Breast epithelium (tissue), 4 donors: ENCODE data around the gene C2orf68. TPM values are rescaled to one million over a fixed set of nuclear protein-coding genes. Genes with fewer than 3 reads are reported as not detected.
"Not testable (repeated sequence)": the region's sequence is repeated elsewhere in the genome, so short reads cannot be mapped to it uniquely, and the experiment has no call there.

Experiments
- DNase-seq, 2 donors: peaks; one replicate each; pipeline ENCODE4 v3.0.0-alpha.2; 2019; ENCODE audit warnings: low spot score in 2 of 2
- H3K27ac ChIP-seq, 2 donors: fragments of 200-600 bp; sonication (generic) in 1 of 2; one replicate each; pipeline ENCODE4 v1.5.1; 2016 to 2019; ENCODE audit warnings: mild to moderate bottlenecking in 1 of 2
- H3K27me3 ChIP-seq, 2 donors: fragments of 200-600 bp; sonication (generic) in 1 of 2; one replicate each; pipeline versions ENCODE4 v1.5.1 to v1.6.0; 2017 to 2019; ENCODE audit warnings: control low read depth in 1 of 2, mild to moderate bottlenecking in 1 of 2
- H3K36me3 ChIP-seq: fragments of 200-600 bp; one replicate; pipeline ENCODE4 v1.5.1; 2019
- H3K4me1 ChIP-seq, 2 donors: fragments of 200-600 bp; sonication (generic); one replicate each; pipeline ENCODE4 v1.5.1; 2016 to 2019; ENCODE audit warnings: control low read depth in 1 of 2
- H3K4me3 ChIP-seq, 3 donors: fragments of 200-600 bp; sonication (generic); 1 replicate in 2 of 3; 2 replicates in 1 of 3; pipeline ENCODE4 v1.5.1; 2016 to 2019; ENCODE audit warnings: mild to moderate bottlenecking in 3 of 3, moderate library complexity in 2 of 3
- H3K9me3 ChIP-seq, 2 donors: fragments of 200-600 bp; sonication (generic) in 1 of 2; one replicate each; pipeline ENCODE4 v1.5.1; 2016 to 2019; ENCODE audit warnings: control low read depth in 1 of 2
- POLR2A ChIP-seq: fragments of 450-650 bp; IDR thresholded peaks from one replicate; pipeline ENCODE4 v1.6.1; 2016; ENCODE audit warnings: antibody characterized with exemption, mild to moderate bottlenecking, moderate library complexity
- POLR2AphosphoS5 ChIP-seq, 3 donors: sonication (generic); formaldehyde crosslinking; IDR thresholded peaks; one replicate each; pipeline ENCODE4 v1.6.1; 2017; ENCODE audit warnings: antibody characterized with exemption in 3 of 3
- intact Hi-C: fragments of 100-400 bp; cut with DNase I; formaldehyde crosslinking; loops from one replicate; pipeline ENCODE4 v1.15.1; 2023; ENCODE audit warnings: low total_unique reads
- total RNA-seq, 3 donors: library from RNA; depleted of rRNA; stranded (reverse); fragments of >200 nt; gene quantifications; one replicate each; pipeline ENCODE4 v1.1.0, GENCODE V29; 2016
- TF ChIP-seq, protein P1 (sequence below), 3 donors: fragments of 450-650 bp; IDR thresholded peaks; one replicate each; pipeline ENCODE4 v1.5.1; 2016 to 2017; ENCODE audit warnings: antibody characterized with exemption in 3 of 3, mild to moderate bottlenecking in 3 of 3, moderate library complexity in 3 of 3

The C2orf68 gene
- total RNA-seq, 3 donors from 2014 or later: 13.9 to 26.6 (median 16.1) TPM

- no peaks in the 10 kb centered on the region for H3K27me3 ChIP-seq
- DNase-seq: peak; percentile 92 to 94
- intact Hi-C loops: no loop called here
- H3K27ac ChIP-seq: peak within 1 kb of the TSS; percentile 89
- H3K4me1 ChIP-seq: no peaks in the 10 kb centered on the region
- no peaks in the 10 kb centered on the region for H3K9me3 ChIP-seq
- TF ChIP-seq POLR2AphosphoS5 (IDR thresholded peaks at IDR 0.05) (peak; percentile 65 to 88 (median 84)), POLR2A (peak; percentile 86)
- TF ChIP-seq, protein P1, sequence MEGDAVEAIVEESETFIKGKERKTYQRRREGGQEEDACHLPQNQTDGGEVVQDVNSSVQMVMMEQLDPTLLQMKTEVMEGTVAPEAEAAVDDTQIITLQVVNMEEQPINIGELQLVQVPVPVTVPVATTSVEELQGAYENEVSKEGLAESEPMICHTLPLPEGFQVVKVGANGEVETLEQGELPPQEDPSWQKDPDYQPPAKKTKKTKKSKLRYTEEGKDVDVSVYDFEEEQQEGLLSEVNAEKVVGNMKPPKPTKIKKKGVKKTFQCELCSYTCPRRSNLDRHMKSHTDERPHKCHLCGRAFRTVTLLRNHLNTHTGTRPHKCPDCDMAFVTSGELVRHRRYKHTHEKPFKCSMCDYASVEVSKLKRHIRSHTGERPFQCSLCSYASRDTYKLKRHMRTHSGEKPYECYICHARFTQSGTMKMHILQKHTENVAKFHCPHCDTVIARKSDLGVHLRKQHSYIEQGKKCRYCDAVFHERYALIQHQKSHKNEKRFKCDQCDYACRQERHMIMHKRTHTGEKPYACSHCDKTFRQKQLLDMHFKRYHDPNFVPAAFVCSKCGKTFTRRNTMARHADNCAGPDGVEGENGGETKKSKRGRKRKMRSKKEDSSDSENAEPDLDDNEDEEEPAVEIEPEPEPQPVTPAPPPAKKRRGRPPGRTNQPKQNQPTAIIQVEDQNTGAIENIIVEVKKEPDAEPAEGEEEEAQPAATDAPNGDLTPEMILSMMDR (IDR thresholded peaks at IDR 0.05): peak in 2 of 3 donors; percentile 6 to 36
- H3K36me3 ChIP-seq: no peaks in the 10 kb centered on the region
- H3K4me3 ChIP-seq: peak within 1 kb of the TSS; percentile 72 to 82 (median 80)
Observed at GRCh38 chr2:85561280-85562212, 50.3 kb downstream of the C2orf68 start, which contains the start of gene GGCX. Gene GGCX, minus strand, starts transcription at chr2:85561493. Its CDS starts 65 bp downstream, at chr2:85561428.

DNA sequence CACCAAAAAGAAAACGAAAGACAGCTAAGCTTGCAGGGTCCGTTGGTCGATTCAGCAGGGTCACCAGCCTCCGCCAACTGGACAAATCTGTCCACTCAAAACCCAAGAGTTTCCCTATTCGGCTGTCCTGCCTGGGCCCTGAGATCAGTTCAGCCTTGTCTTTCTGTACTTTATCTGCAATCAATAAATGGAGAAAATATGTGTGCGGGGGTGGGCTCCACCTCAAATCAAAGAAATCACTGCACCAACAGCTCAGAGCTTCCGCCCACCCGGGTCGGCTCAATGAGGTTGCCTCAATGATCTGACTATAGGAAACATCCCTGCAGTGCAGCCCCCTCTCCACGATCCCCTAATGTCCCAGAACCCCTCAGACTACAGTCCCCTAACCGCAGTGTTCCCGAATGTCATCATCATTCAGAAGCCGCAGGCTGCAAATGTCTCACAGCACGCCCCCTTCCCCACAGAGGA, 51.0 kb downstream of the C2orf68 start:
- no peaks in the 10 kb centered on the region for H3K9me3 ChIP-seq
- intact Hi-C loops: no loop called here
- H3K27ac ChIP-seq: peak overlapping the region; percentile 89
- no peaks in the 10 kb centered on the region for H3K4me1 ChIP-seq
- H3K27me3 ChIP-seq: no peaks in the 10 kb centered on the region
- no peak for DNase-seq
- TF ChIP-seq POLR2A: no peak
- TF ChIP-seq POLR2AphosphoS5 (IDR thresholded peaks at IDR 0.05): no peak
- TF ChIP-seq, protein P1 (IDR thresholded peaks at IDR 0.05): no peak
- no peaks in the 10 kb centered on the region for H3K36me3 ChIP-seq
- peak overlapping the region; percentile 72 to 82 (median 80) for H3K4me3 ChIP-seq

- H3K4me1 ChIP-seq, H3K27me3 ChIP-seq, H3K36me3 ChIP-seq, H3K9me3 ChIP-seq, H3K27ac ChIP-seq, intact Hi-C loops, DNase-seq: not testable (repeated sequence)
- H3K4me3 ChIP-seq: peak overlapping the region; percentile 72 to 82 (median 80)
Observed at GRCh38 chr2:85560403-85560726, 51.5 kb downstream of the C2orf68 start.

- DNase-seq: no peak
- Histone ChIP-seq H3K4me1 (no peaks in the 10 kb centered on the region), H3K4me3 (no peak overlapping the region), H3K36me3 (no peaks in the 10 kb centered on the region), H3K9me3 (no peaks in the 10 kb centered on the region), H3K27ac (no peak overlapping the region), H3K27me3 (no peaks in the 10 kb centered on the region)
- TF ChIP-seq, protein P1 (IDR thresholded peaks at IDR 0.05): no peak
- TF ChIP-seq POLR2AphosphoS5 (IDR thresholded peaks at IDR 0.05) (no peak), POLR2A (no peak)
- intact Hi-C loops: no loop called here
Observed at GRCh38 chr2:85558160-85558559, 53.7 kb downstream of the C2orf68 start.

DNA sequence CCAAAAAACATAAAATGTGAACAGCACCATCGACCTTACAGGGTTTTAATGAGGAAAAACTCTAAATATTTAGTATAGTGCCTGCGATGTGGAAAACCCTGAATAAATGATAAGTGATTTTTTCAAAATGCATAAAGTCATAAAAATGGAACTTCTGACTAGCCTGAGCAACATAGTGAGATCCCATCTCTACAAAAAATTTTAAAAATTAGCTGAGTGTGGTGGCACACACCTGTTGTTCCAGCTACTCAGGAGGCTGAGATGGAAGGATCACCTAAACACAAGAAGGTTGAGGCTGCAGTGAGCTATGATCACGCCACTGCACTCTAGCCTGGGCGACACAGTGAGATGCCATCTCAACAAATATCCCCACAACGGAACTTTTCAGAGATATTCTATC, 54.7 kb downstream of the C2orf68 start:
- no peak overlapping the region for H3K4me3 ChIP-seq
- TF ChIP-seq POLR2A: no peak
- no peak for TF ChIP-seq POLR2AphosphoS5 (IDR thresholded peaks at IDR 0.05)
- TF ChIP-seq, protein P1 (IDR thresholded peaks at IDR 0.05): no peak
- no peak for DNase-seq
- intact Hi-C loops: no loop called here
- H3K4me1 ChIP-seq: no peaks in the 10 kb centered on the region
- H3K27me3 ChIP-seq: no peaks in the 10 kb centered on the region
- no peak overlapping the region for H3K27ac ChIP-seq
- H3K36me3 ChIP-seq: no peaks in the 10 kb centered on the region
- H3K9me3 ChIP-seq: no peaks in the 10 kb centered on the region

Other genes with a start within 250 kb of the C2orf68 start
- 100 to 1,000 TPM; 102 to 254 (median 109) TPM for gene CAPG, start 201.7 kb downstream of the C2orf68 start, total RNA-seq
- gene SH2D6, start 193.4 kb downstream of the C2orf68 start, total RNA-seq: not detected
- 100 to 1,000 TPM; 180 to 263 (median 236) TPM for gene MAT2A, start 72.9 kb downstream of the C2orf68 start, total RNA-seq
- gene GGCX, start 50.6 kb downstream of the C2orf68 start, total RNA-seq: 10 to 100 TPM; 26.7 to 35.1 (median 31.8) TPM
- 100 to 1,000 TPM in 1 of 3 donors, 10 to 100 TPM in 2; 23.2 to 127 (median 55.7) TPM for gene VAMP8, start 34.5 kb downstream of the C2orf68 start, total RNA-seq
- gene VAMP5, start 27.6 kb downstream of the C2orf68 start, total RNA-seq: 10 to 100 TPM; 33.8 to 92.0 (median 50.8) TPM
- gene RNF181, start 16.3 kb downstream of the C2orf68 start, total RNA-seq: 100 to 1,000 TPM; 131 to 243 (median 161) TPM
- gene TMEM150A, start 9.4 kb downstream of the C2orf68 start, total RNA-seq: 10 to 100 TPM; 20.8 to 40.0 (median 22.6) TPM
- 10 to 100 TPM; 53.6 to 71.7 (median 68.5) TPM for gene USP39, start 4.1 kb upstream of the C2orf68 start, total RNA-seq
- 1 to 10 TPM in 1 of 3 donors, not detected in 2; 3.7 TPM for gene SFTPB, start 56.1 kb upstream of the C2orf68 start, total RNA-seq
- 1 to 10 TPM; 2.0 to 2.6 (median 2.1) TPM for gene GNLY, start 82.3 kb upstream of the C2orf68 start, total RNA-seq
- gene ATOH8, start 141.9 kb upstream of the C2orf68 start, total RNA-seq: 100 to 1,000 TPM in 1 of 3 donors, 10 to 100 TPM in 2; 20.8 to 167 (median 46.2) TPM